Measurements from ENCODE around the gene PHKA1.
A peak's percentile ranks its signal among the peaks of the same experiment; 100 is the strongest.

PHKA1 gene

GRCh38 chrX:72545990-72546389, 168.1 kb downstream of the PHKA1 start:
- TF ChIP-seq, protein P1, sequence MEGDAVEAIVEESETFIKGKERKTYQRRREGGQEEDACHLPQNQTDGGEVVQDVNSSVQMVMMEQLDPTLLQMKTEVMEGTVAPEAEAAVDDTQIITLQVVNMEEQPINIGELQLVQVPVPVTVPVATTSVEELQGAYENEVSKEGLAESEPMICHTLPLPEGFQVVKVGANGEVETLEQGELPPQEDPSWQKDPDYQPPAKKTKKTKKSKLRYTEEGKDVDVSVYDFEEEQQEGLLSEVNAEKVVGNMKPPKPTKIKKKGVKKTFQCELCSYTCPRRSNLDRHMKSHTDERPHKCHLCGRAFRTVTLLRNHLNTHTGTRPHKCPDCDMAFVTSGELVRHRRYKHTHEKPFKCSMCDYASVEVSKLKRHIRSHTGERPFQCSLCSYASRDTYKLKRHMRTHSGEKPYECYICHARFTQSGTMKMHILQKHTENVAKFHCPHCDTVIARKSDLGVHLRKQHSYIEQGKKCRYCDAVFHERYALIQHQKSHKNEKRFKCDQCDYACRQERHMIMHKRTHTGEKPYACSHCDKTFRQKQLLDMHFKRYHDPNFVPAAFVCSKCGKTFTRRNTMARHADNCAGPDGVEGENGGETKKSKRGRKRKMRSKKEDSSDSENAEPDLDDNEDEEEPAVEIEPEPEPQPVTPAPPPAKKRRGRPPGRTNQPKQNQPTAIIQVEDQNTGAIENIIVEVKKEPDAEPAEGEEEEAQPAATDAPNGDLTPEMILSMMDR (IDR thresholded peaks at IDR 0.05; ENCODE audit: control insufficient read depth, extremely low read depth, insufficient read depth) = 0 out of 2 replicates have a peak, but pooled peaks have one; percentile 18
- DNase-seq (ENCODE audit: low read depth) = no peak
- no peak overlapping the region for H3K4me3 ChIP-seq (ENCODE audit: low read depth, low read length)

- no peak for DNase-seq (ENCODE audit: low read depth)
- no peak overlapping the region for H3K4me3 ChIP-seq (ENCODE audit: low read depth, low read length)
- TF ChIP-seq, protein P1 (IDR thresholded peaks at IDR 0.05; ENCODE audit: control insufficient read depth, extremely low read depth, insufficient read depth) = peak; percentile 34
These were observed 173.8 kb downstream of the PHKA1 start for GRCh38 chrX:72540318-72540717.

- DNase-seq (ENCODE audit: low read depth) = no peak
- H3K4me3 ChIP-seq (ENCODE audit: low read depth, low read length) = no peak overlapping the region
- TF ChIP-seq, protein P1 (IDR thresholded peaks at IDR 0.05; ENCODE audit: control insufficient read depth, extremely low read depth, insufficient read depth) = no peak
These were observed 174.3 kb downstream of the PHKA1 start for GRCh38 chrX:72539822-72540221.

- TF ChIP-seq, protein P1 (IDR thresholded peaks at IDR 0.05; ENCODE audit: control insufficient read depth, extremely low read depth, insufficient read depth) = no peak
- DNase-seq (ENCODE audit: low read depth) = no peak
- no peak overlapping the region for H3K4me3 ChIP-seq (ENCODE audit: low read depth, low read length)
These were observed 177.6 kb downstream of the PHKA1 start for GRCh38 chrX:72536542-72536941.

DNA sequence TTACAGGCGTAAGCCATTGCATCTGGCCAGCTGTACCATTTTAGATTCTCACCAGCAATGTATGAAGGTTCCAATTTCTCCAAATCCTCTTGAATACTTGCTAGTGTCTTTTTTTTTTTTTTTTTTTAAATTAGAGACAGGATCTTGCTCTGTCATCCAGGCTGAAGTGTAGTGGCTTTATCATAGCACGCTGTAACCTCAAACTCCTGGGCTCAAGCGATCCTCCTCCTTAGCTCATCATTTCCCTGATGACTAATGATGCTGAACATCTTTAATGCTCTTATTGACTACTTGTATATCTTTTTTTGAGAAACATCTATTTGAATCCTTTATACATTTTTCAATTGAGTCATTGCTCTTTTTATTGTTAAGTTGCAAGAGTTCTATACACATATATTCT, 181.7 kb downstream of the PHKA1 start:
- no peak overlapping the region for H3K4me3 ChIP-seq (ENCODE audit: low read depth, low read length)
- TF ChIP-seq, protein P1 (IDR thresholded peaks at IDR 0.05; ENCODE audit: control insufficient read depth, extremely low read depth, insufficient read depth) = no peak
- no peak for DNase-seq (ENCODE audit: low read depth)

Measured in LNCaP clone FGC (cell line).